GM21576 (cell line): Measurements from ENCODE around the gene METRNL.
"Not testable (repeated sequence)": the region's sequence is repeated elsewhere in the genome, so short reads cannot be mapped to it uniquely, and the experiment has no call there.

Source experiments
- ATAC-seq: cut with Tn5 transposase; IDR thresholded peaks from one replicate; pipeline ENCODE4 v1.9.1; 2021; ENCODE audit warnings: mild to moderate bottlenecking, moderate library complexity; ENCODE audit not compliant: unreplicated experiment

The METRNL gene

DNA sequence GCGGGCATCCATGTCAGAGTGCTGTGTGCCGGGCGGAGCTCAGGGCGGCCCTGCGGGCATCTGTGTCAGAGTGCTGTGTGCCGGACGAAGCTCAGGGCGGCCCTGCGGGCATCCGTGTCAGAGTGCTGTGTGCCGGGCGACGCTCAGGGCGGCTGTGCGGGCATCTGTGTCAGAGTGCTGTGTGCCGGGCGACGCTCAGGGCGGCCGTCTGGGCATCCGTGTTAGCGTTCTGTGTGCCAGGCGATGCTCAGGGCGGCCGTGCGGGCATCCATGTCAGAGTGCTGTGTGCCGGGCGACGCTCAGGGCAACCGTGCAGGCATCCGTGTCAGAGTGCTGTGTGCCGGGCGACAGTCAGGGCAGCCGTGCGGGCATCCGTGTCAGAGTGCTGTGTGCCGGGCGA lies 55.0 kb downstream of the METRNL start:
- not testable (repeated sequence) for ATAC-seq

DNA sequence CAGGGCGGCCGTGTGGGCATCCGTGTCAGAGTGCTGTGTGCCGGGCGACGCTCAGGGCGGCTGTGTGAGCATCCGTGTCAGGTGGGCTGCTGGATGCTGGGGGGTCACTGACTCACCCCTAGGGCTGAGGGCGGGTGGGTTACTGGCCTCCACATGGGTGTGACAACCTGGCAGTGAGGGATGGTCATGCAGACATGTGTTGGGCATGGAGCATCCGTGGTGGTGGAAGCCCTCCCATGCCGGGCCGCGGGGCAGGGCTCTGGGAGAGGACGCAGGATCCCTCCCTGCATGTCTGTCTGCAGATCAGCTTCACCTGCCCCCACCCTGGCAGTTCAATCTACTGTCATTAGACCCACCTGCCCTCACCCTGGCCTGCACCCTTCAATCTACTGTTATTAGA lies 56.3 kb downstream of the METRNL start:
- no peak for ATAC-seq

DNA sequence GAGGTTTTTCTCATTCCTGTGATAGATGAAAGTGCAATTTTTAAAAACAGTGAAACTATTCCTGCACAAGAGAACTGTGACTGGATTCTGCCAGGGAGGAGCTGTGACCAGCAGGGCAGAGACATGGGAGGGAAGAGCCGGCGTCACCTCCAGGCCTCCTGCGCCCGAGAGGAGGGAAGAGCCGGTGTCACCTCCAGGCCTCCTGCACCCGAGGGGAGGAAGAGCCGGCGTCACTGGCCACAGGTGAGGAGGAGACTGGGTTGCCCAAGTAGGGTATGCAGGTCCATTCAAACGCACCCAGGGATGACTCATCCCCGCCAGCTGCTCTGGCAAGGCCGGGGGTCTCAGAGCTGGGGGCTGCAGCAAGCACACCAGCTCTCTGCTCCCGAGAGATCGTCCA lies 56.7 kb downstream of the METRNL start:
- ATAC-seq, result no peak

DNA sequence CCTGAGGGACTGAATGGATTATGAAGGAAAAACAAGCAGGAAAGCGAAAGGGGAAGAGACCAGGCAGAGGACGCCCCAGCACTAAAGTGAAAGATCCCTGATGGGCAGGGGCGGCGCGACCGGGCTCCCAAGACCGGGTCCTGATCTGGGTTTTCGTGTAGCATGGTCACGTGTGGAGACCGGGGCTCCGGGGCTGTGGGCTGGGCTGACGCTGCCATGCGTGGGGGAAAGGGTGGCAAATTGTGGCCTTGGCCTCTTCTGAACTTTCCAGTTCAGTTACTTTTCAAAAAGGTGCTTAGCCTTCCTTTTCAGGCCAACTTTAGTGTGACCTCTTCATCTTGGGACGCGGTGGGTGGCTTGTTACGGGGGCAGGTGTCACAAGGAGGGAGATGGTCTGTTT lies 57.5 kb downstream of the METRNL start:
- no peak for ATAC-seq

DNA sequence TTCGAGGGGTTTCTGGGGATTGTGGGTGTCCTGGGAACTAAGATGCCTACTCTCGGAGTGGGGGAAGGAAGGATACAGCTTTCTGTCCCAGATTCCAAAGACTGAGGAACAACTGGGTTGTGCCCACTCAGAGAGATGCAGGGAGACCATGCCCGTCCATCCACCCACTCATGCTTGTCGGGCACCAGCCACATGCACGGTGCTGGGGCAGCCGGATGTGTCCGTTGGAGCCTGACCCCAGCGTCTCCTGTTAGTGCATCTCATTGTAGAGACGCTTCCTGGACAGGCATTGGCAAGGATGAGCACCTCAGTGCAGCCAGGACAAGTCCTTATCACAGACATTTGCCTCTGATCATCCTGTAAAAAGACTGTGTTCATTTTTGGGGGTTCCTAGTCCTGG lies 58.1 kb downstream of the METRNL start:
- ATAC-seq, result no peak

DNA sequence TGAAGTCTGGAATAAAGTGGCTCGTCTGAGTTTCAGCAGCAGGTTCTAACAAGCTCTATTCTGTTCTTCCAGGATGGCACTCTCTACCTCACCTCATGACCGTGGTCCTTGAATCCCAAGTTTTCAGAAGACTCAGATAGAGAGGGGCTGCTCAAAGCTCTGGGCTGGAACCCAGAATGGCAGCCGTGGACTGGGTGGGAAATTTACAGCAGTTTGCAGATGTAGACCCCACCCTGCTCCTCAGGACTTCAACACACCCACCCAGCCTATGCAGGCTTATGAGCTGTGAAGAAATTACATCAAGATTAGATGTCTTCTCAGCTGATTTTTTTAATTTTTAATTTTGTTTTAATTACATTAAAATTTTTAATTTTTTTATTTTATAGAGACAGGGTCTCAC lies 59.4 kb downstream of the METRNL start:
- ATAC-seq, result no peak

DNA sequence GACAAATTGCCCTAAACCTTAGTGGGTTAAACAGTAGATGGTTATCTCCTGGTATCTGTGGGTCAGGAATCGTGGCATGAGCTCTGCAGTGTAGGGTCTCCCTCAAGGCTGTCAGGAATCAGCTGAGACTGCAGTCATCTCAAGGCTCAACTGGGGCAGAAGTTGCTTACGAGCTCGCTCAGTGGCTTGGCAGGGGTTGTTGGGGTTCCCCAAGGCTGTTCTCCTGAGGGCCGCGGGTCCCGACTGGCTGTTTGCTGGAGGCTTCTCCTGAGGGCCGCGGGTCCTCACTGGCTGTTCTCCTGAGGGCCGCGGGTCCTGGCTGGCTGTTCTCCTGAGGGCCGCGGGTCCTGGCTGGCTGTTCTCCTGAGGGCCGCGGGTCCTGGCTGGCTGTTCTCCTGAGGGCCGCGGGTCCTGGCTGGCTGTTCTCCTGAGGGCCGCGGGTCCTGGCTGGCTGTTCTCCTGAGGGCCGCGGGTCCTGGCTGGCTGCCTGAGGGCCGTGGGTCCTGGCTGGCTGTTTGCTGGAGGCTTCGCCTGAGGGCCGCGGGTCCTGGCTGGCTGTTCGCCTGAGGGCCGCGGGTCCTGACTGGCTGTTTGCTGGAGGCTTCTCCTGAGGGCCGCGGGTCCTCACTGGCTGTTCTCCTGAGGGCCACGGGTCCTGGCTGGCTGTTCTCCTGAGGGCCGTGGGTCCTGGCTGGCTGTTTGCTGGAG lies 60.3 kb downstream of the METRNL start:
- ATAC-seq, result not testable (repeated sequence)

DNA sequence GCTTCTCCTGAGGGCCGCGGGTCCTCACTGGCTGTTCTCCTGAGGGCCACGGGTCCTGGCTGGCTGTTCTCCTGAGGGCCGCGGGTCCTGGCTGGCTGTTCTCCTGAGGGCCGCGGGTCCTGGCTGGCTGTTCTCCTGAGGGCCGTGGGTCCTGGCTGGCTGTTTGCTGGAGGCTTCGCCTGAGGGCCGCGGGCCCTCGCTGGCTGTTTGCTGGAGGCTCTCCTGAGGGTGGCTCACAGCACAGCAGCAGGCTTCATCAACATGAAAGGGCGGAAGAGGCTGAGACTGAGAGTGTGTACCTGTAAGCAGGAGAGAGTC lies 60.8 kb downstream of the METRNL start:
- not testable (repeated sequence) for ATAC-seq

DNA sequence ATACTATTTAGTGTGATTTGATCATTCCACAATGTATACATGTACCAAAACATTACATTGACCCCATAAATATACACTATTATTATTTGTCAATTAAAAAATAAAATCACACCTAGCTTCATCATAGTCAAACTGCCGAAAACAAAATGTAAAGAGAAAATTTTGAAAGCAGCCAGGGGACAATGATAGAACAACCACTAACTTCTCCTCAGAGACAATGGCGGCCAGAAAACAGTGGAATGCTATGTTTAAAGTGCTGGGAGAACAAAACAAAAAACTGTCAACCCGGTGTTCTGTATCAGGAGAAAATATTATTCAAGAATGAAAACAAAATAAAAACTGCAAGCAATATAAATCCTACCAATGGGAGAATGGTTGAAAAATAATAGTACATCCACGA lies 63.2 kb downstream of the METRNL start:
- no peak for ATAC-seq

DNA sequence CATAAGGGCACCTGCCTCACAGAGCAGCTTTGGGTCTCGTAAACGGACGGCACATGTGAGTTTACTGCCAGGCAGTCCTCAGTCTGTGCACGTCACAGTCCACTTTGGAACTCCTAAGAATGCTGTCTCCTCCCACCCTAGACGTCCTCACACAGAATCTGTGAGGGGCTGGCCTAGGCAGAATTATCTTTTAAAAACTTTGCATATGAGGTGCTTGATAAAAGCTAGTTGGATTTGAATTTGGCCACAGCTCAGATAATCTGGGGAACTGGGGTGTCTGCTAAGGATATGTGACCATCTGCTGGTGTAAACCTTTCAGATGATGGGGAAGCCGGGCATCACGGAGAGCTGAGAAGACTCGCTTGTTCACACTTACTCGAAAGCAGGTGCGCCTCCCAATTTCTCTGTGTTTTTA lies 64.4 kb downstream of the METRNL start:
- ATAC-seq, result no peak
